Thyroid gland (tissue), 4 donors: ENCODE results near the gene RAPGEF1. TPM values are rescaled to one million over a fixed set of nuclear protein-coding genes. Genes with fewer than 3 reads are reported as not detected.
A peak's percentile ranks its signal among the peaks of the same experiment; 100 is the strongest.

ENCODE experiments used
- DNase-seq, 2 donors: peaks; one replicate each; pipeline ENCODE4 v3.0.0-alpha.2; 2019
- H3K27ac ChIP-seq, 3 donors: fragments of 200-600 bp; sonication (generic); 1 replicate in 2 of 3; 2 replicates in 1 of 3; pipeline ENCODE4 v1.5.1; 2016 to 2019; ENCODE audit warnings: mild to moderate bottlenecking in 1 of 3, moderate library complexity in 1 of 3
- H3K27me3 ChIP-seq: fragments of 200-600 bp; sonication (generic); one replicate; pipeline ENCODE4 v1.5.1; 2019
- H3K36me3 ChIP-seq, 2 donors: fragments of 200-600 bp; sonication (generic); one replicate each; pipeline ENCODE4 v1.5.1; 2016 to 2019
- H3K4me1 ChIP-seq, 2 donors: fragments of 200-600 bp; sonication (generic); one replicate each; pipeline ENCODE4 v1.5.1; 2017 to 2019
- H3K4me3 ChIP-seq, 3 donors: fragments of 200-600 bp; sonication (generic); replicated peaks in 1 of 3; 1 replicate in 2 of 3; 2 replicates in 1 of 3; pipeline ENCODE4 v1.5.1; 2016; ENCODE audit warnings: mild to moderate bottlenecking in 1 of 3
- H3K9me3 ChIP-seq: fragments of 200-600 bp; sonication (generic); one replicate; pipeline ENCODE4 v1.5.1; 2017
- POLR2A ChIP-seq, 2 donors: fragments of 450-650 bp; IDR thresholded peaks; one replicate each; pipeline ENCODE4 v1.6.1; 2017; ENCODE audit warnings: antibody characterized with exemption in 2 of 2, mild to moderate bottlenecking in 2 of 2, moderate library complexity in 1 of 2
- WGBS, 2 donors: methylation state at CpG; one replicate each; pipeline ENCODE4 v1.1.5; 2017; 5-methylcytosine and 5-hydroxymethylcytosine counted together
- intact Hi-C: fragments of 100-400 bp; cut with DNase I; formaldehyde crosslinking; loops from one replicate; pipeline ENCODE4 v1.15.1; 2023
- total RNA-seq, 4 donors: library from RNA; depleted of rRNA; stranded (reverse); fragments of >200 nt; gene quantifications; one replicate each; pipeline ENCODE4 v1.2.3, GENCODE V29; 2016
- TF ChIP-seq, protein P1 (sequence below), 6 experiments: fragments of 200-600 bp in 3 of 6; fragments of 450-650 bp in 3 of 6; sonication (generic) in 3 of 6; IDR thresholded peaks; one replicate each; pipeline ENCODE4 v1.5.1; 2016 to 2019; ENCODE audit warnings: antibody characterized with exemption in 6 of 6, mild to moderate bottlenecking in 2 of 6, inconsistent platforms in 1 of 6, moderate library complexity in 1 of 6

Gene RAPGEF1
- total RNA-seq, 4 donors from 2014 or later, result 39.6 to 52.5 (median 44.9) TPM

GRCh38 chr9:131700765-131701435 is 39.0 kb downstream of the RAPGEF1 start:
- peak overlapping the region in 1 of 3 donors; percentile 24 for H3K27ac ChIP-seq
- H3K4me1 ChIP-seq, result peaks cover 27 to 62% of the 10 kb centered on the region in 2 donors
- DNase-seq, result no peak
- TF ChIP-seq, protein P1, sequence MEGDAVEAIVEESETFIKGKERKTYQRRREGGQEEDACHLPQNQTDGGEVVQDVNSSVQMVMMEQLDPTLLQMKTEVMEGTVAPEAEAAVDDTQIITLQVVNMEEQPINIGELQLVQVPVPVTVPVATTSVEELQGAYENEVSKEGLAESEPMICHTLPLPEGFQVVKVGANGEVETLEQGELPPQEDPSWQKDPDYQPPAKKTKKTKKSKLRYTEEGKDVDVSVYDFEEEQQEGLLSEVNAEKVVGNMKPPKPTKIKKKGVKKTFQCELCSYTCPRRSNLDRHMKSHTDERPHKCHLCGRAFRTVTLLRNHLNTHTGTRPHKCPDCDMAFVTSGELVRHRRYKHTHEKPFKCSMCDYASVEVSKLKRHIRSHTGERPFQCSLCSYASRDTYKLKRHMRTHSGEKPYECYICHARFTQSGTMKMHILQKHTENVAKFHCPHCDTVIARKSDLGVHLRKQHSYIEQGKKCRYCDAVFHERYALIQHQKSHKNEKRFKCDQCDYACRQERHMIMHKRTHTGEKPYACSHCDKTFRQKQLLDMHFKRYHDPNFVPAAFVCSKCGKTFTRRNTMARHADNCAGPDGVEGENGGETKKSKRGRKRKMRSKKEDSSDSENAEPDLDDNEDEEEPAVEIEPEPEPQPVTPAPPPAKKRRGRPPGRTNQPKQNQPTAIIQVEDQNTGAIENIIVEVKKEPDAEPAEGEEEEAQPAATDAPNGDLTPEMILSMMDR (IDR thresholded peaks at IDR 0.05), result no peak
- no peak for TF ChIP-seq POLR2A (IDR thresholded peaks at IDR 0.05)
- 86 to 87% methylated on average over 11 of the region's 11 CpGs for WGBS, 2 donors
- H3K27me3 ChIP-seq, result no peaks in the 10 kb centered on the region
- H3K36me3 ChIP-seq, result no peaks in the 10 kb centered on the region
- intact Hi-C loops, result no loop called here
- no peak overlapping the region for H3K4me3 ChIP-seq
- H3K9me3 ChIP-seq, result no peaks in the 10 kb centered on the region

DNA sequence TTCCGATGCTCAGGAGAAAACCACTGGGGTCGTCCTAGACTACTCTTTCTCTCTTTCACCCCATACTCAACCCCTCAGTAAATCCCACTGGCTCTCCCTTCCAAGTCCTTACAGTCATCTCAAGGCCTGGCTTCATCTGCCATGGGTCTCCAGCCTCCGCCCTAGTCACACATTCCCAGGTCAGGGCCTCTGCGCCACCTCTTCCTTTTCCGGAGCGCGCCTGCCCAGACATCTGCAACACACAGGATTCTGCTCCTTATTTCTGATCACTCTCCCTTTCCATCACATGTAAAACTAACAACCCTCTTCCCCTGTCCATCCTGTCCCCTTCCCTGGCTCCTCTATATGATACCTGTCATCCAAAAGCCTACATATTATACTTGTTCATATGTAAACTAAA is 39.8 kb downstream of the RAPGEF1 start:
- H3K9me3 ChIP-seq, result no peaks in the 10 kb centered on the region
- 93% methylated on average over 7 of the region's 7 CpGs for WGBS, 2 donors
- intact Hi-C loops, result no loop called here
- peak overlapping the region in 2 of 3 donors; percentile 17 to 24 for H3K27ac ChIP-seq
- H3K4me3 ChIP-seq, result no peak overlapping the region
- H3K36me3 ChIP-seq, result no peaks in the 10 kb centered on the region
- no peak for DNase-seq
- no peaks in the 10 kb centered on the region for H3K27me3 ChIP-seq
- TF ChIP-seq, protein P1 (IDR thresholded peaks at IDR 0.05), result no peak
- TF ChIP-seq POLR2A (IDR thresholded peaks at IDR 0.05), result no peak
- H3K4me1 ChIP-seq, result peaks cover 27 to 55% of the 10 kb centered on the region in 2 donors

DNA sequence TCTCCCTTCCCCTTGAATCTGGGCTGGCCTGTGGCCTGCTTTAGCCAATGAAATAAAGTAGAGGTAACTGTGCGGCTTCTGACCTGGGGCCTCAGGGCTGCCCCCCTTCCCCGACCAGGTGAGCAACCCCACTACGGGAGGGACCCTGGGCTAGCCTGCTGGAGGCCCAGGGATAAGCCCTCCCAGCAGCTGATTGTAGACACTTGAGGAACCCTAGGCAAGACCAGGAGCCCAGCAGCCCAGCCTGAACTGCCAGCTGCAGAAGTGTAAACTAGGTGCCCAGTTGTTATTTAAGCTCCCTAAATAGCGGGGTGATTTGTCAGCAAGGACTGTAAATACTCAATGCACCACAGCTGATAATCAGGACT is 41.3 kb downstream of the RAPGEF1 start:
- 68 to 89% methylated on average over 4 of the region's 4 CpGs for WGBS, 2 donors
- Histone ChIP-seq H3K36me3 (no peaks in the 10 kb centered on the region), H3K4me3 (no peak overlapping the region), H3K4me1 (peaks cover 33 to 49% of the 10 kb centered on the region in 2 donors), H3K9me3 (no peaks in the 10 kb centered on the region), H3K27me3 (no peaks in the 10 kb centered on the region), H3K27ac (peak overlapping the region in 2 of 3 donors; percentile 67 to 73)
- TF ChIP-seq, protein P1 (IDR thresholded peaks at IDR 0.05), result no peak
- TF ChIP-seq POLR2A (IDR thresholded peaks at IDR 0.05), result no peak
- DNase-seq, result peak in 1 of 2 donors; percentile 24
- intact Hi-C loops, result loop anchor here (5.0 kb wide), 1 partner anchor 91 kb away; no protein-coding TSS in a partner anchor

DNA sequence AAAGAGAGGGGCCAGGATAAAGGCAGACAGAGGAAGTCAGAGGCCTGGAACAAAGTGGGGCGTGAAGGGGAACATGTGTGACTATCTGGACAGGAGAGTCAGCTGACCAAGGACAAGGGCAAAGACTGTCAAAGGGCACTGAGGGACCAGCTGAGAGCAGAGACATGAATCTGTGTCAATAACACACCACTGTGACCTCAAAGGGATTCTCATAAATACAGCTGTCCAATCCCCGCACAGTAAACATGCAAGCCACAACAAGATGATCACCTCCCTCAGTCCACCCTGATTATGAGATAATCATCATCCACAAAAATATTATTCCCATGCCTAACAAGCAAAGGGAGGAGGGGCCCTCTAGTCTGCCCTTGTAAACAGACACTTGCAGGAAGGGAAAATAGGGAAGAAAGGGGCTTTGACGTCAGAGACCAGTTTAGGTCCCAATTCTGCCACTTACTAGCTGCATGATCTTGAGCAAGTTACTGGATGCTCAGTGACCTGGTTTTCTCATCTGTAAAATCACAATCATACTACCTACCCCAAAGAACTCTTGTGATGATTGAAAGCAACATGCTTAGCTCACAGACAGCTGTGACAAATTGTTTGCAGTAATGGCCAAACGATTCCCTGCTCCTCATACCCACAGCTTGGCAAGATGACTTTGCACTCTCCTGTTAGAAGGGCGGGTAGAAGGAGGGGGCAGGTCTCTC is 41.8 kb downstream of the RAPGEF1 start:
- TF ChIP-seq, protein P1 (IDR thresholded peaks at IDR 0.05), result no peak
- TF ChIP-seq POLR2A (IDR thresholded peaks at IDR 0.05), result no peak
- H3K4me1 ChIP-seq, result peaks cover 35 to 52% of the 10 kb centered on the region in 2 donors
- no peak overlapping the region for H3K4me3 ChIP-seq
- H3K27me3 ChIP-seq, result no peaks in the 10 kb centered on the region
- 50 to 63% methylated on average over 5 of the region's 5 CpGs for WGBS, 2 donors
- no peaks in the 10 kb centered on the region for H3K36me3 ChIP-seq
- DNase-seq, result peak; percentile 24 to 29
- no peaks in the 10 kb centered on the region for H3K9me3 ChIP-seq
- intact Hi-C loops, result loop anchor here (5.0 kb wide), 1 partner anchor 91 kb away; no protein-coding TSS in a partner anchor
- H3K27ac ChIP-seq, result peak overlapping the region; percentile 46 to 73 (median 67)

- 10 to 33% methylated on average over 6 of the region's 6 CpGs for WGBS, 2 donors
Observed at GRCh38 chr9:131697097-131697496, 42.8 kb downstream of the RAPGEF1 start.

More at GRCh38 chr9:131697097-131697496, 42.8 kb downstream of the RAPGEF1 start:
- Histone ChIP-seq H3K4me3 (no peak overlapping the region), H3K4me1 (peaks cover 43 to 62% of the 10 kb centered on the region in 2 donors), H3K36me3 (no peaks in the 10 kb centered on the region), H3K9me3 (no peaks in the 10 kb centered on the region), H3K27me3 (no peaks in the 10 kb centered on the region), H3K27ac (peak overlapping the region; percentile 46 to 73 (median 67))
- intact Hi-C loops, result loop anchor here (5.0 kb wide), 1 partner anchor 90 kb away; no protein-coding TSS in a partner anchor
- DNase-seq, result peak; percentile 95 to 96
- TF ChIP-seq, protein P1 (IDR thresholded peaks at IDR 0.05), result peak in 4 of 6 experiments; percentile 28 to 41 (median 30)
- peak in 1 of 2 donors; percentile 12 for TF ChIP-seq POLR2A (IDR thresholded peaks at IDR 0.05)
